GM18858 (cell line): ENCODE measurements around the gene SPRYD7.
"Not testable (repeated sequence)": the region's sequence is repeated elsewhere in the genome, so short reads cannot be mapped to it uniquely, and the experiment has no call there.

Experiments used
- ATAC-seq: cut with Tn5 transposase; IDR thresholded peaks from one replicate; pipeline ENCODE4 v1.9.1; 2021; ENCODE audit not compliant: unreplicated experiment

Gene SPRYD7, protein sequence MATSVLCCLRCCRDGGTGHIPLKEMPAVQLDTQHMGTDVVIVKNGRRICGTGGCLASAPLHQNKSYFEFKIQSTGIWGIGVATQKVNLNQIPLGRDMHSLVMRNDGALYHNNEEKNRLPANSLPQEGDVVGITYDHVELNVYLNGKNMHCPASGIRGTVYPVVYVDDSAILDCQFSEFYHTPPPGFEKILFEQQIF

GRCh38 chr13:49936075-49936967 is at the start of gene SPRYD7:
SPRYD7 (minus strand) TSS chr13:49936340; CDS start chr13:49936235, 105 bp downstream.
- ATAC-seq, result peak; percentile 97

DNA sequence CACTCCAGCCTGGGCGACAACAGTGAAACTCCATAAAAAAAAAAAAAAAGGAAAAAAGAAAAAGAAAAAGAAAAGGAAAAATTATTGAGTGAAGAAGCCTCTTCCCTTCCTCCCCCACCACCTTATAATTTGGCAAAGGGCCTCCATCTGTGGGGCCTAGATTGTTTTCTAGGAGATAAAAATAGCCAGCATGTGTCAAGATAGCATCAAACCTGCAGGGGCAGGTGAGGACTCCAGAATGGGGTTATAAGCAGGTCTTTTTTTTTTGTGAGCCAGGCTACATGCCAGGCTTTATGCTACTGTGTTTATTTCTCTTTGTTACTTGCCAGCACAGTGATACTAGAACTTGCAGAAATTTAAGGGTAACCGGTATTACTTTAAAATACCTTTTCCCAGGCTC is 49.0 kb upstream of the SPRYD7 start:
- no peak for ATAC-seq

GRCh38 chr13:49980266-49980665 is 44.1 kb upstream of the SPRYD7 start:
- no peak for ATAC-seq

DNA sequence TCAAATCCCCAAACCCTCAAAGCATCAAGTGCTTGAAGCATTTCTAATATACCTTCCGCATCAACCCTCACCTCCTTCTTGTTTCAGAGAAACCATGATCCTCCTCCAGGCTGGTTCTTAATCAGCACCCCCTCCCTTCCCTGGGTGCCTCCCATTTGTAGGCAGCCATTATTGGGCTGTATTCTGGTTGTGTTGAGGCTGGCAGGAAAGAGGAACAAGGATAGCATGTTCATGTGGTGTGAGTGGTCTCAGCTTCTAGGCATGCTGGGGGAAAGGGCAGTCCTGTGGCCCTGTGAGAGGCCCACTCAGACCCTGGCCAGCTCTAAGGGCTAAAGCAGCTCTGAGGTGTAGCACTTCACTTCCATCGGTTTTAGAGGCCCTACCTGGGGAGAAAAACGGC is 41.9 kb upstream of the SPRYD7 start:
- no peak for ATAC-seq

DNA sequence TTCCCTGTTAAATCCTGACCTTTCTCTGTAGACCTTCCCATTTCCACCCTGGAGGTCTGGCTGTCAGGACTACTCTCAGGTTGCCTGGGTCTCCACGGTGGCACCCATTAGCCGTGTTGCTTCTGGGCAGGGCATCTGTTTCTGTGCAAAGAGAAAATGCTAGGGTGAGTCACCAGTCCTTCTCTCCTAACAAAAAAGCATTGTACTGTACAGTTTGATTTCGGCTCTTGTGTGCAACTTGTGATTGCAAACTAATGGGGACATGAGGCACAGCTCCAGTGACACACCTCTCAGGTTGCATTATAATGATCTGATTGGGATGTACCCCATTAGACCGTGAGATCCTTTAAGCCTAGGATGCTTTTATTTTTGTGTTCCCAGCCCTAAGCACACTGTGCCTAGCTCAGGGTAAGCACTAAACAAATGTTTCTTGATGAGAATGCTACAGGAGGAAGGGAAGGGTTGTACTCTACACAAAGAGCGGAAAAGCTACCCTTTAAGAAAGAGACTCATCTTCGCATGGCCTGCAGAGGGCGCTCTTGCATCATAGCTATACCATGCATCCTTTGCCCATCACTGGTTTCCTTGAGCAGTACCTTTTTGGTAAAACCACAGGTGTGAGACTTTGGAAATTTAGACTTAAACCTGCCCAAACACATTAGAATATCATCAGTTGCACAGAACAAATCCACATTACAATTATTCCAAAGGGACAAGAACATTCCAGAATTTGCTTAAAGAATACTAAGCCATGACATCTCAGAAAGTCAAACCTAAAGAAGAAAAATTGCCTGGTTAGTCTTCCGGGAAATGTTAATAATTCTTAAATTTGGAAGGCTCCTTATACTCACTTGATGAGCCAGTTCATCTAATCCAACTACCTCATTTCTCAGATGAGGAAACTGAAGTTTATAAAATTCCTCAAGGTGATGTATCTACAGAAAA is 40.4 kb upstream of the SPRYD7 start:
- peak; percentile 46 for ATAC-seq

GRCh38 chr13:49975826-49976225 is 39.7 kb upstream of the SPRYD7 start:
- ATAC-seq, result no peak

GRCh38 chr13:49972709-49973108 is 36.6 kb upstream of the SPRYD7 start:
- ATAC-seq, result no peak

DNA sequence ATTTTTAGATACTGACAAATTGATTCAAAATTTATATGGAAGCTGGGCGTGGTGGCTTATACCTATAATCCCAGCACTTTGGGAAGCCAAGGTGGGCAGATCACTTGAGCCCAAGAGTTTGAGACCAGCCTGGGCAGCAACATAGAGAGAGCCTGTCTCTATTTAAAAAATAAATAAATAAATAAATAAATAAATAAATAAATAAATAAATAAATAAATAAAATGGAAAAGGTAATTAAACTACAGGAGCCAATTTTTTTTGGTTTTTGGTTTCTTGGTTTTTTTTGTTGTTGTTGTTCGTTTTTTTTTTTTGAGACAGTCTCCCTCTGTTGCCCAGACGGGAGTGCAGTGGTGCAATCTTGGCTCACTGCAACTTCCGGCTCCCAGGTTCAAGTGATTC is 31.3 kb upstream of the SPRYD7 start:
- no peak for ATAC-seq

GRCh38 chr13:49958321-49958720 is 22.2 kb upstream of the SPRYD7 start:
- no peak for ATAC-seq

GRCh38 chr13:49956131-49956530 is 20.0 kb upstream of the SPRYD7 start:
- ATAC-seq, result no peak

GRCh38 chr13:49954674-49955455 is 18.7 kb upstream of the SPRYD7 start:
- ATAC-seq, result no peak

DNA sequence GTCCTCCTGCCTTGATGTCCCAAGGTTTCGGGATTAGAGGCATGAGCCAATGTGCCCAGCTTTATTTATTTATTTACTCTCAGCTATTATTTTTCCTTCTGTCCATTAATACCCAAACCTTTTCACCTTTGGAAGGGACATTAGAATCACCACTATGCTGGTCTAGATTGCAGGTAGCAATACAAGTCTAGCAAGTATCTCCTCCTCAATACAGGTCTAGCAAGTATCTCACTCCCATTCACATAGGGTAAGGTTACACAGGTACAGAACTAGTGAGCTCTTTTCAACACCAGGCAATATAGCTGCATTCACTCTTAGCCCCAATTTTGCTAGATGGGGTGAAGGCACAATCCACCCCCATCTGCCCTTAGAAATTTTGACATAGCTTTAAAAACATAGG is 17.4 kb upstream of the SPRYD7 start:
- ATAC-seq, result no peak

DNA sequence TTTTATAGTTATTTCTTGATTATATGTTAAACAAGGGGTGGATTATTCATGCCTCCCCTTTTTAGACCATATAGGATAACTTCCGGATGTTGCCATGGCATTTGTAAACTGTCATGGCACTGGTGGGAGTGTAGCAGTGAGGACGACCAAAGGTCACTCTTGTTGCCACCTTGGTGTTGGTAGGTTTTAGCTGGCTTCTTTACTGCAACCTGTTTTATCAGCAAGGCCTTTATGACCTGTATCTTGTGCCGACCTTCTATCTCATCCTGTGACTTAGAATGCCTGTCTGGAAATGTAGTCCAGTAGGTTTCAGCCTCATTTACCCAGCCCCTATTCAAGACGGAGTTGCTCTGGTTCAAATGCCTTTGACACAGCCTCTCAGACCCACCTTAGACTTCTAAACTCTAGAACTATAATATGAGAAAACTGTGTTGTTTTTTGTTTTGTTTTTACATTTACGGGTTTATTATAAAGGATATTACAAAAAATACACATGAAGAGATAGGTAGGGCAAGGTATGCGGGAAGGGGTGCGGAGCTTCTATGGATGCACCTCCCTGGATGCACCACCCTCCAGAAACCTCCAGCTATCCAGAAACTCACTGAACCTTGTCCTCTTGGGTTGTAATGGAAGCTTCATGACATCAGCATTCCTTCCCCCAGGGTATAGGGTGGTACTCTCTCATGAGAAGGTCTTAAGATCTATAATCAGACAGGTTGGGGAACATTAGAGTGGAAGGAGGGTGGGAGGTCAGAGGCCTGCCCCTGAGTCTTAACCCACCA is 15.8 kb upstream of the SPRYD7 start:
- ATAC-seq, result no peak

- ATAC-seq, result not testable (repeated sequence)
These were observed 12.7 kb upstream of the SPRYD7 start for GRCh38 chr13:49948777-49949270.

DNA sequence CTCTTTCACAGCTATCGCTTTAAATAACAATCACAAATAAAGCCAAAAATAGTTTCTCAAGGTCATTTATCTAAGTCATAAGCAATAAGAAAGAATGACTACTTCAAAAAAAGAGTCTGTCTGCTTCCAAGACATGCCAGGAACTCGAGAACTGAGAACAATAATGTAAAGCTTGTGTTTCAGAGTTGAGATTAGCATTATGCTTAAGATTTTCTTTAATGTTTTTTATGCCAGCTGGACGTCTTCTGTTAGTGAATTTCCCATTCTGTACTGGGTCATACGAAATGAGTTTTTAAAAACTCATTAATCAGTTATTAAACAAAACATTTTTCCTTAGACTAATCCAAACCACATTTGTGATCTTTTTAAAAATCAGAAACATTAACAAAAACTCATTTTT is 3.2 kb upstream of the SPRYD7 start:
- no peak for ATAC-seq

GRCh38 chr13:49938921-49939320 is 2.8 kb upstream of the SPRYD7 start:
- no peak for ATAC-seq

- no peak for ATAC-seq
These were observed 2.2 kb upstream of the SPRYD7 start for GRCh38 chr13:49938314-49938713.

DNA sequence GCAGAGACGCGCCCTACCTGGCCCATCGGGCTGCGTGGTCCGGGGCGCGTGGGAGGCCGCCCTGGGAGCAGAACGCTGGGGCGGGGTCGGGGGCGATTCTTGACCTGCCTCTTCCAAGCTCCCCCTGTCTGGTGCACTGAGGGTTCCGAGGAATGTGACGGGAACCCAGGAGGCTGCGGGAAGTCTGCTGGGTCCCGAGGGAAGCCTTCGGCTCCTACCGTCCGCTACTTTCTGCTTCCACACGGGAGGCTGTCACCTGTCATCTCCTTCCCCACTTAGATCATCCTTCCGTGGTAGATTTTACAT is 781 bp upstream of the SPRYD7 start:
- ATAC-seq, result no peak

- no peak for ATAC-seq
These were observed 717 bp downstream of the SPRYD7 start for GRCh38 chr13:49935171-49936074.
